OCI-LY1 (cell line): Measurements from ENCODE around the gene TNFAIP3.

Experiments used
- H2AFZ ChIP-seq: fragments of 200-600 bp; sonication (generic), shearing (Covaris generic); 2 replicates; pipeline ENCODE4 v1.6.0; 2014; ENCODE audit warnings: antibody characterized with exemption, mild to moderate bottlenecking, low read length
- H3F3A ChIP-seq: fragments of 200-600 bp; sonication (generic), shearing (Covaris generic); 2 replicates; pipeline ENCODE4 v1.6.0; 2014; ENCODE audit warnings: mild to moderate bottlenecking, antibody characterized with exemption, low read length, moderate library complexity; ENCODE audit not compliant: insufficient read depth
- H3K27ac ChIP-seq: fragments of 200-600 bp; sonication (generic); 2 replicates; pipeline ENCODE4 v1.5.1; 2014; ENCODE audit warnings: low read length, mixed run types, mild to moderate bottlenecking, low read depth; ENCODE audit not compliant: poor library complexity, severe bottlenecking
- H3K27me3 ChIP-seq: fragments of 200-600 bp; sonication (generic); 2 replicates; pipeline ENCODE4 v1.6.0; 2014; ENCODE audit warnings: antibody characterized with exemption, mild to moderate bottlenecking, low read length, moderate library complexity; ENCODE audit not compliant: insufficient read depth
- H3K36me3 ChIP-seq: fragments of 200-600 bp; sonication (generic); 2 replicates; pipeline ENCODE4 v1.6.1; 2014; ENCODE audit warnings: mild to moderate bottlenecking, antibody characterized with exemption, low read length, moderate library complexity, mixed read lengths; ENCODE audit not compliant: insufficient read depth
- H3K4me1 ChIP-seq: fragments of 200-600 bp; sonication (generic); 2 replicates; pipeline ENCODE4 v1.5.1; 2014; ENCODE audit warnings: mild to moderate bottlenecking, low read length, moderate library complexity; ENCODE audit not compliant: insufficient read depth, severe bottlenecking
- H3K4me2 ChIP-seq: fragments of 200-600 bp; sonication (generic), shearing (Covaris generic); 2 replicates; pipeline ENCODE4 v1.6.1; 2014; ENCODE audit warnings: low read length
- H3K4me3 ChIP-seq: fragments of 200-600 bp; sonication (generic); 2 replicates; pipeline ENCODE4 v1.5.1; 2014; ENCODE audit warnings: low read length, low read depth, mild to moderate bottlenecking, mixed read lengths; ENCODE audit not compliant: poor library complexity, severe bottlenecking
- H3K79me2 ChIP-seq: fragments of 200-600 bp; shearing (Covaris generic); 2 replicates; pipeline ENCODE4 v1.6.1; 2016; ENCODE audit warnings: mixed run types, low read length, mixed read lengths; ENCODE audit not compliant: insufficient read depth
- H3K9ac ChIP-seq: fragments of 200-600 bp; sonication (generic), shearing (Covaris generic); 2 replicates; pipeline ENCODE4 v1.6.1; 2014; ENCODE audit warnings: mild to moderate bottlenecking, low read length, mixed read lengths
- H3K9me2 ChIP-seq: fragments of 200-600 bp; sonication (generic), shearing (Covaris generic); 2 replicates; pipeline ENCODE4 v1.6.1; 2014; ENCODE audit warnings: low read depth, mild to moderate bottlenecking, low read length, mixed read lengths
- H3K9me3 ChIP-seq: fragments of 200-600 bp; shearing (Covaris generic); 2 replicates; pipeline ENCODE4 v1.6.1; 2014; ENCODE audit warnings: low read length, mixed read lengths
- H4K20me1 ChIP-seq: fragments of 200-600 bp; sonication (generic), shearing (Covaris generic); 2 replicates; pipeline ENCODE4 v1.6.0; 2016; ENCODE audit warnings: mild to moderate bottlenecking, low read length; ENCODE audit not compliant: insufficient read depth
- CTCF ChIP-seq: fragments of 200-600 bp; sonication (generic), shearing (Covaris generic); IDR thresholded peaks from 2 replicates; pipeline ENCODE4 v1.5.1; 2017; ENCODE audit warnings: mild to moderate bottlenecking, antibody characterized with exemption, low read length, moderate library complexity, mixed read lengths
- EZH2 ChIP-seq: fragments of 200-600 bp; sonication (generic), shearing (Covaris generic); IDR thresholded peaks from 2 replicates; pipeline ENCODE4 v1.8.0; 2017; ENCODE audit warnings: borderline replicate concordance, mixed run types, mild to moderate bottlenecking, antibody characterized with exemption, low read length, moderate library complexity, mixed read lengths

The TNFAIP3 gene

GRCh38 chr6:137827411-137827940 is 39.6 kb upstream of the TNFAIP3 start:
- H3F3A ChIP-seq = no peaks in the 10 kb centered on the region
- no peaks in the 10 kb centered on the region for H4K20me1 ChIP-seq
- no peak overlapping the region for H3K4me2 ChIP-seq
- TF ChIP-seq CTCF (no peak), EZH2 (no peak)
- H3K4me1 ChIP-seq = no peaks in the 10 kb centered on the region
- H3K36me3 ChIP-seq = no peaks in the 10 kb centered on the region
- H3K79me2 ChIP-seq = no peaks in the 10 kb centered on the region
- no peaks in the 10 kb centered on the region for H3K9me3 ChIP-seq
- H3K27me3 ChIP-seq = no peaks in the 10 kb centered on the region
- no peak overlapping the region for H3K9ac ChIP-seq
- H2AFZ ChIP-seq = no peak overlapping the region
- no peak overlapping the region for H3K4me3 ChIP-seq
- no peak overlapping the region for H3K27ac ChIP-seq
- H3K9me2 ChIP-seq = no peaks in the 10 kb centered on the region

GRCh38 chr6:137827977-137828810 is 38.9 kb upstream of the TNFAIP3 start:
- H3K9ac ChIP-seq = no peak overlapping the region
- H3K9me3 ChIP-seq = no peaks in the 10 kb centered on the region
- no peaks in the 10 kb centered on the region for H3K27me3 ChIP-seq
- H3K36me3 ChIP-seq = no peaks in the 10 kb centered on the region
- H3K9me2 ChIP-seq = no peaks in the 10 kb centered on the region
- no peak overlapping the region for H3K4me3 ChIP-seq
- H2AFZ ChIP-seq = no peak overlapping the region
- TF ChIP-seq CTCF (no peak), EZH2 (no peak)
- H3K27ac ChIP-seq = no peak overlapping the region
- no peaks in the 10 kb centered on the region for H4K20me1 ChIP-seq
- no peak overlapping the region for H3K4me2 ChIP-seq
- no peaks in the 10 kb centered on the region for H3K79me2 ChIP-seq
- H3K4me1 ChIP-seq = no peaks in the 10 kb centered on the region
- H3F3A ChIP-seq = no peaks in the 10 kb centered on the region

GRCh38 chr6:137829641-137830083 is 37.4 kb upstream of the TNFAIP3 start:
- H3K36me3 ChIP-seq = no peaks in the 10 kb centered on the region
- H4K20me1 ChIP-seq = no peaks in the 10 kb centered on the region
- TF ChIP-seq EZH2 (no peak), CTCF (no peak)
- no peak overlapping the region for H2AFZ ChIP-seq
- H3K27ac ChIP-seq = no peak overlapping the region
- H3K9ac ChIP-seq = no peak overlapping the region
- H3K4me2 ChIP-seq = no peak overlapping the region
- H3K9me2 ChIP-seq = no peaks in the 10 kb centered on the region
- no peaks in the 10 kb centered on the region for H3K79me2 ChIP-seq
- H3K27me3 ChIP-seq = no peaks in the 10 kb centered on the region
- H3K4me1 ChIP-seq = no peaks in the 10 kb centered on the region
- no peak overlapping the region for H3K4me3 ChIP-seq
- H3F3A ChIP-seq = no peaks in the 10 kb centered on the region
- no peaks in the 10 kb centered on the region for H3K9me3 ChIP-seq
